ENCODE data around the gene SF3B4.
"Not testable (repeated sequence)": the region's sequence is repeated elsewhere in the genome, so short reads cannot be mapped to it uniquely, and the experiment has no call there.

SF3B4 gene

DNA sequence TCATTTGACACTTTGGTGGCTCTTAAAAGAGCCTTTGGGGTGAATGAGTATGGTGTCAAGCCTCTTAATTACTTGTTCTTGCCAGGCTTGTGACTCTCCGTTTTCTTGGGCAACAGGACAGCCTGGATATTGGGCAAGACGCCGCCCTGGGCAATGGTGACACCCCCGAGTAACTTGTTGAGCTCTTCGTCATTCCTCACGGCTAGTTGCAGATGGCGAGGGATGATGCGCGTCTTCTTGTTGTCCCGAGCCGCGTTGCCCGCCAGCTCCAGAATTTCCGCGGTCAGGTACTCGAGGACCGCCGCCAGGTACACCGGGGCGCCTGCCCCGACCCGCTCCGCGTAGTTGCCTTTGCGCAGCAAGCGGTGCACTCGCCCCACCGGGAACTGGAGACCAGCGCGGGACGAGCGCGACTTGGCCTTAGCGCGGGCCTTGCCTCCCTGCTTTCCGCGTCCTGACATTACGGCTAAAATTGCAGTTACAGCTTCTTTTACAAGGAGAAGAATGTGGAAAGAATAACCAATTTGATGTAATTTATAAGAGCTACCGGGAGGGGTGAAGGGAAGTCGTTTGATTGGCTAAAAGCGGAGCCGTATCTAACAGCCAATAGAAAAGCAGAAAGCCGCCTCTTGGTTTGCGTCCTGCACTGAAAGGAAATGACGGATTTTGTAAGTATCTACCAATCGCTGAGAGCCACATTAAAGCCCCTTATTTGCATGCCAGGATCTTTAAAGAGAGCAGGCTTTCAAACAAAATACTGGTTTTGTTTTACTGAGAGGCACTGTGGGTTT, 40.0 kb downstream of the SF3B4 start:
- peak; percentile 98 for DNase-seq (ENCODE audit: extremely low read depth, low read depth)
- TF ChIP-seq, protein P1, sequence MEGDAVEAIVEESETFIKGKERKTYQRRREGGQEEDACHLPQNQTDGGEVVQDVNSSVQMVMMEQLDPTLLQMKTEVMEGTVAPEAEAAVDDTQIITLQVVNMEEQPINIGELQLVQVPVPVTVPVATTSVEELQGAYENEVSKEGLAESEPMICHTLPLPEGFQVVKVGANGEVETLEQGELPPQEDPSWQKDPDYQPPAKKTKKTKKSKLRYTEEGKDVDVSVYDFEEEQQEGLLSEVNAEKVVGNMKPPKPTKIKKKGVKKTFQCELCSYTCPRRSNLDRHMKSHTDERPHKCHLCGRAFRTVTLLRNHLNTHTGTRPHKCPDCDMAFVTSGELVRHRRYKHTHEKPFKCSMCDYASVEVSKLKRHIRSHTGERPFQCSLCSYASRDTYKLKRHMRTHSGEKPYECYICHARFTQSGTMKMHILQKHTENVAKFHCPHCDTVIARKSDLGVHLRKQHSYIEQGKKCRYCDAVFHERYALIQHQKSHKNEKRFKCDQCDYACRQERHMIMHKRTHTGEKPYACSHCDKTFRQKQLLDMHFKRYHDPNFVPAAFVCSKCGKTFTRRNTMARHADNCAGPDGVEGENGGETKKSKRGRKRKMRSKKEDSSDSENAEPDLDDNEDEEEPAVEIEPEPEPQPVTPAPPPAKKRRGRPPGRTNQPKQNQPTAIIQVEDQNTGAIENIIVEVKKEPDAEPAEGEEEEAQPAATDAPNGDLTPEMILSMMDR (IDR thresholded peaks at IDR 0.05; ENCODE audit: low read depth, low read length): no peak

DNA sequence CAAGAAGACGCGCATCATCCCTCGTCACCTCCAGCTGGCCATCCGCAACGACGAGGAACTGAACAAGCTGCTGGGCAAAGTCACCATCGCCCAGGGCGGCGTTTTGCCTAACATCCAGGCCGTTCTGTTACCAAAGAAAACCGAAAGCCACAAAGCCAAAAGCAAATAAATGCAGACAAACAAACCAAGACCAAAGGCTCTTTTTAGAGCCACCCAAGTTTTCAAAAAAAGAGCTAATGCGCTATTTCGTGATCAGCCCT, 40.5 kb downstream of the SF3B4 start:
- DNase-seq (ENCODE audit: extremely low read depth, low read depth): not testable (repeated sequence)

DNA sequence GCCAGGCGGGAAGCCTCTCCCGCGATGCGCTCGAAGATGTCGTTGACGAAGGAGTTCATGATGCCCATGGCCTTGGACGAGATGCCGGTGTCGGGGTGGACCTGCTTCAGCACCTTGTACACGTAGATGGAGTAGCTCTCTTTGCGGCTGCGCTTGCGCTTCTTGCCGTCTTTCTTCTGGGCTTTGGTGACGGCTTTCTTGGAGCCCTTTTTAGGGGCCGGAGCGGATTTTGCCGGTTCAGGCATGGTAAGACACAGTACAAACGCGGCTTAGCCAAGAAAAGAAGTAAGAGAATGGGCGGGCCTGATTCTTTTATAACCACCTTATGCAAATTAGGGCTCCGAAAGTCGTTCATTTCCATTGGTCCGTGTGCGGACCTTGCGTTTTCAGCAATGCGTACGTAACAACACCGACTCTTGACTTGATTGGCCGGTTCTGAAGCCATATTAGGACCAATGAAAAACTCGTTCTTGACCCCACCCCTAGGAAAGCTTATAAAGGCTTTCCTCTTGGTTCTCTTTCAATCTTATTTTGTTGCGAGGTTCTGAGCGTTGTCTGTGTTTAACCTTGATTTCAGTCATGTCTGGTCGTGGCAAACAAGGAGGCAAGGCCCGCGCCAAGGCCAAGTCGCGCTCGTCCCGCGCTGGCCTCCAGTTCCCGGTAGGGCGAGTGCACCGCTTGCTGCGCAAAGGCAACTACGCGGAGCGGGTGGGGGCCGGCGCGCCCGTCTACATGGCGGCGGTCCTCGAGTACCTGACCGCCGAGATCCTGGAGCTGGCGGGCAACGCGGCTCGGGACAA, 41.0 kb downstream of the SF3B4 start:
- peak; percentile 99 for DNase-seq (ENCODE audit: extremely low read depth, low read depth)
- TF ChIP-seq, protein P1 (IDR thresholded peaks at IDR 0.05; ENCODE audit: low read depth, low read length): no peak

DNA sequence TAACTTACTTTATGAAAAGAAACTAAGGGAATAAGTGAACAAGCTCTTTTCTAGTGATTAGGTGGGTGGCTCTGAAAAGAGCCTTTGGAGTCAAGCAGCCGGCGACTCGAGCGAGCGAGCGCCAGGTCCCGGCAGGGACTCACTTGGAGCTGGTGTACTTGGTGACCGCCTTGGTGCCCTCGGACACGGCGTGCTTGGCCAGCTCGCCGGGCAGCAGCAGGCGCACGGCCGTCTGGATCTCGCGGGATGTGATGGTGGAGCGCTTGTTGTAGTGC, 41.5 kb downstream of the SF3B4 start:
- not testable (repeated sequence) for DNase-seq (ENCODE audit: extremely low read depth, low read depth)

DNA sequence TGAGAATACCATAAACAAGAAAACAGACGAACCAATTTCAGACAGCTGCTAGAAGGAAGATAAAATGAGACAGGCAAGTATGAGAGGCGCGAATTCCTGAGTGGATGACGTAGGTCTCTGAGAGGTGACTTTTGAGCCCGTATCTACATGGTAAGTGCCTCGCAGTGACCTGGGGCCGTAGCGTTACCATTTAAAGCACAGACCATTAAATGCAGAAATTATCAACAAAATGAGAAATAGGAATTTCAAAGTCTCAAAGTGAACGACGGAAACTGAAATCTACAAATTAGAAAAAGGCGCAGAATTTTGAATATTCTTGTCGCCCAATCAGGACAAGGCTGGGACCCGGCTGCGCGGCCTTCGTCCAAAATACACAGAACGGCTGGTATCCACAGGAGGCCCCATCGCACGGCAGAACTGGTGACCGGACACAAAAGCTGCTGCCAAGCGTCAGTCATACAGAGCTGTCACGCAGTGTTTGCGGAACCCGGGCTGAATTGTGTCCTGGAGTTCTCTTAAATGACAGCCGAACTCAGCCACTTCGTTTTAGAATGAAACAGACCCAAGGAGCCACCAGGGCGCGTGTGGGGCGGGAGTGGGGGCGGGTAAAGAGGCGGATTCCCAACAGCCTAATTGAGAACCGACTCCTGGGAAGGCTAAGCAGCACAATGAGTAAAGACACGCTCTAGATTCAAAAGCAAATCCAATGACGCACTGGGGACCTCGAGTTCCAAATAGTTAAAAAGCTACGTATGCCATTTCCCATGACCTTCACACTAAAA, 42.1 kb downstream of the SF3B4 start:
- TF ChIP-seq, protein P1 (IDR thresholded peaks at IDR 0.05; ENCODE audit: low read depth, low read length): no peak; the same call in 1 of the 2 replicates
- DNase-seq (ENCODE audit: extremely low read depth, low read depth): no peak

DNA sequence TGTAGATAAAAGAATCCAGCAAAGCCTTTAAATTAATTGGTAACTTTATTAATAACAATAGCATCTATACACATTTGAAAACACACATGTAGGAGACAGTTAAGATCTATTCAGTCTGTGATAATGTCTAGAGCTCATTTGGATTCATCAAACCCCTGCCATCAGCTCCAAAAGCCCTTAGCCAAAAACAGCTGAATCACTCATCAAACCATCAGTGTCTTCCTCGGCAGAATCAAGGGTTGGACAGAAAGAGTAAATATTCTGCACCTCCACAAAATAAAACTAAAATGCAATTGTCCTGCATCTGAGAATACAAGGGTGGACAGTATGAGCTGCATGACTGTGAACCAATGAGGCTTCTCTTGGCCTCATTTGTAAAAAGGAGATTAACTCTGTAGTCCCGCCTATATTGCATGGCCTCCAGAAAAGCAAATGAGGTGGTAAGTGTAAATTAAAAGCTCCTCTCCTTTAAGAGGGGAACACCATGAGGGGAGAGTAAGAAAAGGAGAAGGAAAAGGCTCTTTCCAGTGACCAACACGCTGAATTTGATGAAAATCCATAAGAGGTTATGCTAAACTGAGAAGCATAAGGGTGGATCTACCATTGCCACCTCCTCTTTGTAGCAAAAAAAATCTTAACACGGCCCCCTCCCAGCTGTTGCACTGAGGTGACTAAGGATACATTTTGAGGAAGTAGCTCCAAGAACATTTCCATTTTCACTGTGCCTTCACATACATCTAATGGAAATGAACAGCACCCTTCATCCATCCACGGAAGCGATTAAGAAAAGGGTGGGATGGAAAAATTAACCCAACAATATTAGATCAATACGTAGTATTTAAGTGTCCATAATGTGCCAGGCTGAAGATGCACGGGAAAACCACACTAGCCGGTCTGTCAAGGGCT, 42.9 kb downstream of the SF3B4 start:
- DNase-seq (ENCODE audit: extremely low read depth, low read depth): no peak
- TF ChIP-seq, protein P1 (IDR thresholded peaks at IDR 0.05; ENCODE audit: low read depth, low read length): no peak

DNA sequence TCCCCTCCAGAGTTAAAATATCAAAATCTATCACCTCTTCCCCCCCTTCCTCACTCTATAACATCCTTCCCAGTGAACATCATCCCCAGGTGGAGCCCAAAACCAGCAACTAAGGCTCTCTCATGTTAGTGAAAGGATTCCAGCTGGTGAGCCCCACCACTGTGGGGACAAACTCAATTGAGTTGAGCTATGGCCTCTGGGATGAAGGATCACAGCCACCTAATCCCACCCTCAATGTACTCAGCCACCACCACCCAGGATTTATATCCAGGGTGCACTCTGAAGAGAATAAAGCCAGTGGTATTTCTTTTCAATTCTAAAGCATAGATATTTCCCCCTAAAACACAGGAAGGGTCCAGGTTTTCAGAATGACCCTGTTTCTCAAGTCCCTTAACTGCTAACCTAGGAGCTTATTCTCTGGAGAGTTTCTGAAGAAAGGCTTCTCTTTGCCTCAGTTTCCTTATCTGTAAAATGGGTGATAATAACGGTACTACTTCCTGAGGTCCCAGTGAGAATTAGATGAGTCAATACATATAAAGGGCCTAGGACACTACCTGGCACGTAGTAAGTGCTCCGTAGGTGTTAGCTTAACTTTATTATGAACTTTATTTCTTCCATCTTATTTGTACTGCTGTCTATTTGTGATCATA, 43.9 kb downstream of the SF3B4 start:
- DNase-seq (ENCODE audit: extremely low read depth, low read depth): no peak
- TF ChIP-seq, protein P1 (IDR thresholded peaks at IDR 0.05; ENCODE audit: low read depth, low read length): no peak
